Muscle of leg (tissue), 11 donors: ENCODE measurements around the gene GH2. TPM values are rescaled to one million over a fixed set of nuclear protein-coding genes. Genes with fewer than 3 reads are reported as not detected.
"Not testable (repeated sequence)": the region's sequence is repeated elsewhere in the genome, so short reads cannot be mapped to it uniquely, and the experiment has no call there.

ENCODE experiments used
- DNase-seq: peaks from one replicate; pipeline ENCODE4 v3.0.0; 2013
- H3K27ac ChIP-seq: one replicate; pipeline ENCODE4 v1.5.1; 2013; ENCODE audit warnings: mild to moderate bottlenecking, low read length, control low read depth
- H3K27me3 ChIP-seq: one replicate; pipeline ENCODE4 v1.6.1; 2013; ENCODE audit warnings: low read length; ENCODE audit not compliant: control insufficient read depth, insufficient read depth
- H3K36me3 ChIP-seq: one replicate; pipeline ENCODE4 v1.6.1; 2013; ENCODE audit warnings: low read length; ENCODE audit not compliant: control insufficient read depth, insufficient read depth
- H3K4me1 ChIP-seq: one replicate; pipeline ENCODE4 v1.6.1; 2013; ENCODE audit warnings: low read length; ENCODE audit not compliant: control insufficient read depth, insufficient read depth
- H3K4me3 ChIP-seq: one replicate; pipeline ENCODE4 v1.5.1; 2013; ENCODE audit warnings: low read length, control low read depth
- H3K9me3 ChIP-seq: replicated peaks from 2 replicates; pipeline ENCODE4 v1.6.1; 2013; ENCODE audit warnings: low read depth, low read length; ENCODE audit not compliant: control insufficient read depth
- WGBS: methylation state at CpG from one replicate; pipeline ENCODE4 v1.1.5; 2013; ENCODE audit warnings: missing lambda C conversion rate; ENCODE audit not compliant: insufficient coverage; 5-methylcytosine and 5-hydroxymethylcytosine counted together
- polyA plus RNA-seq, 8 donors: library from polyadenylated mRNA; unstranded; fragments of 120-200 nt; gene quantifications; one replicate each; pipeline versions ENCODE4 v1.2.1 to v1.2.3, GENCODE V29; 2013; ENCODE audit warnings: inconsistent platforms in 1 of 8, low replicate concordance in 1 of 8; ENCODE audit not compliant: insufficient read length in 8 of 8, insufficient read depth in 1 of 8
- total RNA-seq: library from RNA; stranded (reverse); fragments of 120-200 nt; gene quantifications from one replicate; pipeline ENCODE4 v1.2.4, GENCODE V29; 2013

Gene GH2
- total and polyA plus RNA-seq, 9 donors = 0.27 to 0.35 TPM; not detected in 7

GRCh38 chr17:63854709-63855108, 27.0 kb downstream of the GH2 start:
- no peak overlapping the region for H3K27ac ChIP-seq
- DNase-seq = no peak
- WGBS = 100% methylated on average over 1 of the region's 5 CpGs

GRCh38 chr17:63853260-63853659, 28.5 kb downstream of the GH2 start:
- Histone ChIP-seq H3K4me3 (no peak overlapping the region), H3K4me1 (peaks cover 6% of the 10 kb centered on the region), H3K9me3 (no peaks in the 10 kb centered on the region), H3K36me3 (no peaks in the 10 kb centered on the region), H3K27me3 (no peaks in the 10 kb centered on the region), H3K27ac (no peak overlapping the region)
- WGBS = no CpG with 5 or more reads among the region's 2 CpGs
- no peak for DNase-seq

More at GRCh38 chr17:63854709-63855108, 27.0 kb downstream of the GH2 start:
- peaks cover 2% of the 10 kb centered on the region for H3K27me3 ChIP-seq
- no peak overlapping the region for H3K4me3 ChIP-seq
- no peaks in the 10 kb centered on the region for H3K4me1 ChIP-seq
- H3K36me3 ChIP-seq = no peaks in the 10 kb centered on the region
- no peaks in the 10 kb centered on the region for H3K9me3 ChIP-seq

- Histone ChIP-seq H3K27me3 (no peaks in the 10 kb centered on the region), H3K36me3 (no peaks in the 10 kb centered on the region), H3K27ac (no peak overlapping the region), H3K9me3 (no peaks in the 10 kb centered on the region), H3K4me3 (no peak overlapping the region), H3K4me1 (peaks cover 6% of the 10 kb centered on the region)
- no peak for DNase-seq
- 65% methylated on average over 5 of the region's 9 CpGs for WGBS
These were observed 31.3 kb downstream of the GH2 start for GRCh38 chr17:63850401-63850800.

GRCh38 chr17:63848834-63849689, 32.7 kb downstream of the GH2 start:
- Histone ChIP-seq H3K4me1 (peaks cover 6% of the 10 kb centered on the region), H3K27ac (no peak overlapping the region), H3K4me3 (peak overlapping the region; percentile 24), H3K36me3 (no peaks in the 10 kb centered on the region), H3K27me3 (no peaks in the 10 kb centered on the region), H3K9me3 (no peaks in the 10 kb centered on the region)
- DNase-seq = peak; percentile 93
- WGBS = 17% methylated on average over 82 of the region's 82 CpGs

- H3K4me1 ChIP-seq = peaks cover 14% of the 10 kb centered on the region
- H3K9me3 ChIP-seq = no peaks in the 10 kb centered on the region
- DNase-seq = no peak
- H3K36me3 ChIP-seq = no peaks in the 10 kb centered on the region
- WGBS = 50% methylated on average over 2 of the region's 3 CpGs
- H3K27me3 ChIP-seq = no peaks in the 10 kb centered on the region
- no peak overlapping the region for H3K27ac ChIP-seq
- H3K4me3 ChIP-seq = no peak overlapping the region
These were observed 34.1 kb downstream of the GH2 start for GRCh38 chr17:63847525-63848249.

- Histone ChIP-seq H3K27me3 (no peaks in the 10 kb centered on the region), H3K36me3 (no peaks in the 10 kb centered on the region), H3K4me1 (peaks cover 26% of the 10 kb centered on the region), H3K4me3 (no peak overlapping the region), H3K9me3 (no peaks in the 10 kb centered on the region), H3K27ac (no peak overlapping the region)
- no peak for DNase-seq
- WGBS = no CpG with 5 or more reads among the region's 1 CpG
These were observed 36.2 kb downstream of the GH2 start for GRCh38 chr17:63845509-63845908.

GRCh38 chr17:63843910-63844677, 37.6 kb downstream of the GH2 start:
- no peaks in the 10 kb centered on the region for H3K36me3 ChIP-seq
- H3K4me3 ChIP-seq = no peak overlapping the region
- WGBS = 48% methylated on average over 4 of the region's 9 CpGs
- H3K4me1 ChIP-seq = peaks cover 40% of the 10 kb centered on the region
- no peaks in the 10 kb centered on the region for H3K27me3 ChIP-seq
- peak overlapping the region; percentile 93 for H3K27ac ChIP-seq
- no peaks in the 10 kb centered on the region for H3K9me3 ChIP-seq
- no peak for DNase-seq

- not testable (repeated sequence) for H3K9me3 ChIP-seq, H3K36me3 ChIP-seq, H3K27me3 ChIP-seq
- Histone ChIP-seq H3K4me3 (peak overlapping the region; percentile 91), H3K4me1 (peaks cover 40% of the 10 kb centered on the region), H3K27ac (peak overlapping the region; percentile 93)
- DNase-seq = peak; percentile 77
- 4% methylated on average over 9 of the region's 19 CpGs for WGBS
These were observed 38.3 kb downstream of the GH2 start for GRCh38 chr17:63843387-63843888.

- Histone ChIP-seq H3K27ac (peak within 1 kb of the TSS; percentile 93), H3K36me3 (peaks cover 3% of the 10 kb centered on the region), H3K9me3 (no peaks in the 10 kb centered on the region), H3K27me3 (no peaks in the 10 kb centered on the region), H3K4me3 (peak within 1 kb of the TSS; percentile 91), H3K4me1 (peaks cover 47% of the 10 kb centered on the region)
- peak; percentile 99 for DNase-seq
- under 1% methylated on average over 79 of the region's 92 CpGs for WGBS
These were observed 39.0 kb downstream of the GH2 start, which contains the start of gene SMARCD2 for GRCh38 chr17:63842540-63843386. SMARCD2 (minus strand) TSS chr17:63842685; CDS start chr17:63842674, 11 bp downstream.
